NOMO-1 (cell line): ENCODE results near the gene SLC13A3.

Experiments
- DNase-seq, 2 experiments: peaks; one replicate each; lab custom pipeline; 2025; ENCODE audit not compliant: unreplicated experiment in 2 of 2; lab: John Stamatoyannopoulos, UW

The SLC13A3 gene

DNA sequence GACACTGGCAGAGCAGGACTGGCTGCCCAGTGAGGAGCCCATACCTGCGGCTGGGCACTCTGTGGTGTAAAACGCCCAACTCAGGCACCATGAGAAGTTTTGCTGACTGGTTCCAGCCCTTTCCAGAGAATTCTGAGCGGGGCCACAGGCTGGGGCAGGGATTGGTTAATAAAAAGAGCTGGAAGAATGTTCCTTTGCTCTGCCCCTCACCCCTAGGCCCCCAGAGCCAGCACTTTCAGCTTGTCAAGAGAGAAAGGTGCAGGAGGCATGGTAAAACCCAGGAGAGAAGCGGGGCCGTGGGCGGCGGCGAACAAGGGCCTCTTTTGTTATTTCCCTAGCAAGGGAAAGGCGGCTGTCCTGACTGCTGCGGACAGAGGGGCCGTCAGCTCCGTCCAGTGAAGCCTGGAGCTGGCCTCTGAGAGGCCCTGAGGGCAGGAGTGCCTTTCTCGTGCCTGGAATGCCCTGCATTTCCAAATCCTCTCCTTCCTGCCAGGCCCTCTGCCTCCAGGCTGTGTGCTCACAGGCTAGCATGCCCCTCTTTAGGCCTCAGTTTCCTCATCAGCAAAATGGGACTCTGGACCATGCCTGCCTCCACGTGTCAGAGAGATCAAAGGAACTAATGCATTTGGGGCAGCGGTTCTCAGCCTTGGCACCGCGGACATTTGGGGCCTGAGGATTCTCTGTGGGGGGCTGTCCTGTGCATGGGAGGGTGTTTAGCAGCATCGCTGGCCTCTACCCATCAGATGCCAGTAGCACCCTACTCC is 12.9 kb downstream of the SLC13A3 start:
- no peak for DNase-seq

DNA sequence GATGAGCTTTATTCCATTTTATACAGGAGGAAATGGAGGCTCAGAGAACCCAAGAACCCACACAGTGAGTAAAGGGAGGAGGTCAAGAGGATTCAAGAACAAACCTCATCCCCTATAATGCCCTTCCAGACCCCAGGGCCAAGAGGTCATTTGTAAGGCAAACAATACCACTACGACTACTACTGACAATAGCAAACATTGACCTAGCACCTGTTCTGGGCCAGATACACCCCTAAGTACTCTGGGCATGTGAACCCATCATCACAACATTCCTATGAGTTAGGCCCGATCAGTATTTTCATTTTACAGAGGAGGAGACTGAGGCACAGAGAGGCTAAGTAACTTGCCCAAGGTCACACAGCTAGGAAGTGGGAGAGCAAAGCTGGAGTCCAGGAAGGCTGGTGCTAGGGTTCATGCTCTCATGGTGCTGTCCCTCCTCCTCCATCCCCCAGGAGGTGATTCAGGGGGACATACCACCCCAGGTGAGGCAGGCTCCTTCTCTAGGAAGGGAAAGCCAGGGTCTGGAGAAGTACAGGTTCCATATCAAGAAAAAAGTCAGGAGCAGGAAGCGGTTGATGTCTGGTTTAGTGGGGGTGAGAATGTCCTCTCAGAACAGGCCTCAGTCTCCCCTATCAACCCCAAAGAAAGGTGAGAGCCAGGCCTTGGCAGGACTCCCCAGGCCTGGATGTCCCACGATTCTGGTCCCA is 13.7 kb downstream of the SLC13A3 start:
- DNase-seq: no peak

DNA sequence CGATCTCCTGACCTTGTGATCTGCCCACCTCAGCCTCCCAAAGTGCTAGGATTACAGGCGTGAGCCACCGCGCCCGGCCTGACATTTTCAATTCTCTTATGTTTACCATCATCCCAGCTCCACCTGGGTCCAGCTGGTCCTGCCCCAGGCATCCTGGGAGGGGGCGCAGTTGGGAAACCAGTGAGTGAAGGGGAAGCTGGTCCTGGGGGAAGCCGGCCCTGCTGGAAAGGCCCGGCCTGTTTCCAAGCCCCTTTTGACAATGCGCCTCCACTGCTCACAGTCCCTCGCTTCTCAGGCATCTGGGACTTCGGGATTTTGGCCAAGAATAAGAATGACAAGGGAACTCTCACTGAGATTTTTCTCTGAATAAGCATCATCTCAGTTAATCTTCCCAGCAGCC is 14.2 kb downstream of the SLC13A3 start:
- no peak for DNase-seq

DNA sequence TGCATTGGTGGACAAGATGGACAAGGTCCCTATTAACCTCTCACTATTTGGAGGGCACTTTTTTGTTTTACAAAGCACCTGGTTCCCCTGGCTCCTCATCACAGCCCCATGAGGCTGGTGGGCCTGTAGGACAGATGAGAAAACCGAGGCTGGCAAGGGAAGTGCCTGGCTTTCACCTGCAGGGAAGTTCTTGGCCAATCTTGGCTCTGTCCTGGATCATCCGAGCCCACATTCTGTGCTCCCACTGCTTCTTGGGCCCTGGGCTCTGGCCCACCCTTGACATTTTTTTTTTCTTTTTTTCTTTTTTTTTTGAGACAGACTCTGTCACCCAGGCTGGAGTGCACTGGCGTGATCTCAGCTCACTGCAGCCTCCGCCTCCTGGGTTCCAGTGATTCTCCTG is 14.7 kb downstream of the SLC13A3 start:
- DNase-seq: no peak

DNA sequence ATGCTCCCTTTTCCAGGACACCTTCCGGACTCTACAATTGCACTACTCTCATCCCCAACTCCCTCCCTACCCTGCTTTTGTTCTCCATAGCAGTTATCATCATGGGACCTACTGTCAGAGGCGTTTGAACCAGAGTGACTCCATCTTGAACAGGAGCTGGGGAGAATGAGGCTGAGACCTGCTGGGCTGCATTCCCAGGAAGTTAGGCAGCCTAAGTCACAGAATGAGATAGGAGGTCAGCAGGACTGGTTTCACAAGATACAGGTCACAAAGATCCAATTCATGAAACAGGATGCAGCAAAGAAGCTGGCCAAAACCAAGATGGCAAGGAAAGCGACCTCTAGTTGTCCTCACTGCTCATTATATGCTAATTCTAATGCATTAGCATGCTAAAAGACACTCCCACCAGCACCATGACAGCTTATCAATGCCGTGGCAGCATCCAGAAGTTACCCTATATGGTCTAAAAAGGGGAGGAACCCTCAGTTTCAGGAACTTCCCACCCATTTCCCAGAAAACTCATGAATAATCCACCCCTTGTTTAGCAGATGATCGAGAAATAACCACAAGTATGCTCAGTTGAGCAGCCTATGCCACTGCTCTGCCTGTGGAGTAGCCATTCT is 15.6 kb downstream of the SLC13A3 start:
- DNase-seq: no peak

DNA sequence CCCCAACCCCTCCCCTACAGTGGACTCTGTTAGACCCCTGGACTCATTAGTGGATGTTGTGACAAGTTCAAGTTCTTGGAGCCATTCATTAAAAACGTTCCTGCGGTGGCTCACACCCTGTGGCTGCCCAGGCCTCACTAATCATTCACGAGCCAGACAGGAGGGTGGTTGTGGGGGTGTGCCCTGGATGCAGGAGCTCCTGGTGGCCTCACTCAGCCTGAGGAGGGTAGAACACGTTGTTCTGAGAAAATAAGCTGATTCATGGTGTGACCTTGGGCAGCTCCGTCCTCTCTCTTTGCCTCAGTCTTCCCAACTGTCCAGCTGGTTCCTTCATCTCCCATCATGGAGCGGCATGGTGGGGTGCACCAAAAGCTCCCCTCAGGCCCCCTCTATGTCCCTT is 16.7 kb downstream of the SLC13A3 start:
- no peak for DNase-seq

DNA sequence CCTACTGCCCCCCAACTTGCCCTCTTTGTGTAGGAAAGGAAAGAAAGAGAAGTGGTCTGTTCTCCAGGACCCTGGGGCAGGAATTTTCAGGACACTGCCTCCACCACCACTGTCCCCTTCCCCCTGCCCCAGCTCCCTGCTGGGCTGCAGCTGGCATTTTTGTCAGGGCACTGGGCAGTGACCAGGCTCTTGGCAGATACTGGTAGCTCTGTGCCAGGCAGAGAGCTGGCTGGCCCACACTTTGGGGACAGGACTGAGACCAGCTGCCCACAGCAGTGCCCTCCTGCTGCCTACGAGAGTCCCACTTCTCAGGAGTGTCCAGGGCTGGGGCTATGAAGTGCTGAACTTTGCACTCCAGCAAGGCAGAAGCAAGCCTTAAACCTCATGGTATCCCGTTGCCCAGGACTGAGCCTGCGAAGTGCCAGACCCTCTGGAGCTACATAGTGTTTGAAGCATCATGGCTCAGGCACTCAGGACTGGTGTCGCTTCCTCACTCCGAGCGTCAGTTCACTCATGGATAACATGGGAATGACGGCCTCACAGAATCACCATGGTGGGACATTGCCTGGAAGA is 19.3 kb downstream of the SLC13A3 start:
- DNase-seq: no peak

DNA sequence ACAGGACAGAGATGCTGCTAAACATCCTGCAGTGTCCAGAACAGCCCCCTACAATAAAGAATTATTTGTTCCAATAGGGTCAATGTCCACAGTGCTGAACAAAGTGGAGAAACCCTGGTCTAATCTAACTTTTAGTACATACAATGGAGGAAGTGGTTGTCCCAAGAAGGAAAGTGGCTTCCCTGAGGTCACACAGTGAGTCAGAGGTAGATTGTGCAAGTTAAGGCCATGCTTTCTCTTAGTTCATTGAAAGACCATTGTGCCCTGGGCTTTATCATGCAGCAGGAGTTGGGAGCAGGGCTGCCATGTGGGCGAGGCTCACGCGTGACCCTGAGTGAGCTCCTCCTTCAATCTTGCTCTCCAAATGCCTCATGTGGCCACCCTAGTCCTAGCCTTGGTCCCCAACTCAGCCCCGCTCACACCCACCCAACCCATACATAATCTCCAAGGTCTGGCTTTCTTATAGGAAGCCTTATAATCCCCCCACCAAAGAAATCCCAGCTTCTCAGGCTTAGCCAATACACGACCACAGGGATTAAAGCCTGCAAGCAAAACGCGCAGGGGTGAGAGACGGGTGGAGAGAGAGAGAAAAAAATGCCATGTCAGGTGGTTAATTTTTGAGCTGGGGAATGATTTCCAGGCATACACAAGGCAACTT is 19.9 kb downstream of the SLC13A3 start:
- DNase-seq: peak; percentile 88 to 98

DNA sequence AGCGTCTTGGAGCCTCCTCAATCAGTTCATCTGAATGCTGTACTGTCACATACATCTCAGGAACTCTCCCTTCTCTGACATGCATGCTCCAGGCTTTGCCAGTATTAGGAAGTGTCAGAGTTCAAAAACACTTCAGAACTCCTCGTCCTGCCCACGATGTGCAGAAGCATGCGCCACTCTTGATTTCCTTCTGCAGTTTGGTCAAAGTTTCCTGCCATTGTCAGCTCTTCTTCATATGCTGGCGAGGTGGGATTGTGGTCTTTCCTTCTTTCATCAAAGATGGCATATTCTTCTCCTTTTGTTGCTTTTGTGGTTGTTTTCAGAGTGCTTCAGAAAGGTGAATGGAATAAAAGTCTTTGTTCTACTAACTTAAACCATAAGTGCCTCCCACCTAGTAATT is 21.0 kb downstream of the SLC13A3 start:
- no peak for DNase-seq

DNA sequence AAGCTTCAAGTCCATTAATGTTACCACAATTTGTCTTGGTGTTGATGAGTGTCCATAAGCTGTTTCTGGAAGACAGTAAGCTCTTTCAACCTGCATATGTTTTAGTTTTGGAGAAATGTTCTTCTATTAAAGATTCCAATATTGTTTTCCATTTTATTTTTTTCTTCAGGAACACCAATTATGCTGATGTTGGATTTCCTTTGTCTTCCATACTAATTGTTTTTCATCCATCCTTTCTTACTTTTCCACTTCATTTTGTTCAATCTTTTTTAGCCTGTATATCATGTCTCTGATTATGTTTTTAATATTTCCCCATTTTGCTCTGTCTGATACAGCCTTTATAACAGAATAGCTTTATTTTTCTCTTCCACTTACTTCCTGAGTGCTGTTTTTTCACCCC is 21.9 kb downstream of the SLC13A3 start:
- no peak for DNase-seq

DNA sequence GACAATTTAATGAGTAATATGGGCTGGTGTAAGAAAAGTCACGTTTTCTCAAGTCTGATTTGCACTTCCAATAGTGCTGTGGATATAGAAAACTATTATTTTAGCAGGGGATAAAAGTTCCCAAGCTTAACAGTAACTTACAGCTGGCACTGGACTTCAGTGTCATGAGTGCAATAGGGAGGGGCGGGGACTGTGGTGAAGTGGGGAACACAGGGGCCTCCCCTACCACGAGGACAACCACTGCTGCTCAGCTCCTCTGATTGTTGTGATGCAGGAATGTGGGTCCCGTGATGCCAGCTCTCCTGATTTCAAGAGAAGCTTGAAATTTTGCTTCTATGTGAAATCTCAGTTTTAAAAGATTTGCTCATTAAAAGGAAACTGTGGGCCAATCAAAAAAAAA is 24.0 kb downstream of the SLC13A3 start:
- no peak for DNase-seq

DNA sequence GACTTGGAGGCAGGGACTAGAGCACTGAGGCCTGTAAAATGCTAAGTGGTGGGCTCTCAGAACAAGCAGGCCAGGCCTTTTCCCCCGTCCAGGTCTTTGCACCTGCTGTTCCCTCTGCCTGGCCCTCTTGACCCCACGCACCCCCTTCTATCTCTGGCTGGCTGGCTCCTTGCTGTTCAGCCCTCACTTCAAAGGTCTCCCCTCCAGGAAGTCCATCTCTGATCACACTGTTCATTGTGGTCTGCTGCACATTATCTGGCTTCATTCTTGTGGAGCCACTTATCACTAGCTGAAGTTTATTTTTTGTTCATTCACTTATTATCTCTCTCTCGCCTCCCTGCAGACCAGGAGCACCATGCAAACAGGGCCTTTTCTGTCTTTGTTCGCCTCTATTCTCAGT is 24.5 kb downstream of the SLC13A3 start:
- DNase-seq: no peak

DNA sequence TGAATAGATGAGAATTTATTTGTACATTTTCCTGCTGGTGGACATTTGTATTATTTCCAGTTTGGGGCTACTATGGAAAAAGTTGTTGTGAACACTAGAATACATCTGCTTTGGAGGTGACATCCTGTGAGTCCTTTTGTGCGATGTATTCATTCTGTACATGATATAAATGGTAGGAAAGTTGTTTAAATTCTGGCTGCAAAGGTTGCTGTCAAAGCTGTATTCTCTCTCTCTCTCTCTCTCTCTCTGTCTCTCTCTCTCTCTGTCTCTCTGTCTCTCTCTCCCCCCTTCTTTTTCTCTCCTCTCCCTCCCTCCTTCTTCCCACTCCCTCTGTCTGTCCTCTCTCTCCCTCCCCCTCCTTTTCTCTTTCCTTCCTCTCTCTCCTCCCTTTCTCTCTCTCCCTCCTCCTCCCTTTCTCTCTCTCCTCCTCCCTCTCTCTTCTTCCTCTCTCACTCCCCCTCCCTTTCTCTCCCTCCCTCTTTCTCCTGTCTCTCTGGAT is 25.3 kb downstream of the SLC13A3 start:
- no peak for DNase-seq

DNA sequence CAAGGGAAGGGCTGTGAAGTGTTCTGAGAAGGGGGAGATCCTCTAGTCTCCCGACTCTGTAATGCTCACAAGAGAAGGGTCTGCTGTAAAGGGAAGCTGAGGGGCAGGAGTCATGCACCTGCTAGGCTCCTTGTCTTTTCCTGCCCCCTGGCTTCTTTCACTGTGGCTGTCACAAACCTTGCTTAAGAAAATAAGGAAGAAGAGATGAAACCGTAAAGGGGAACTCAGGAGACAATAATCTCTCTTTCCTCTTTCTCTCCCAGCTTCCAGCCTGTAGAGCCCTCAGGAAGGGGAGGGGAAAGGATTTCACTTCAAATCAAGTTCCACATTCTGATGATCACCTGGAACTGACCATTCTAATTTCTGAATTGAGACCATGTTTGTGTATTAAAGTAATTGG is 26.3 kb downstream of the SLC13A3 start:
- DNase-seq: peak; percentile 35 to 77

DNA sequence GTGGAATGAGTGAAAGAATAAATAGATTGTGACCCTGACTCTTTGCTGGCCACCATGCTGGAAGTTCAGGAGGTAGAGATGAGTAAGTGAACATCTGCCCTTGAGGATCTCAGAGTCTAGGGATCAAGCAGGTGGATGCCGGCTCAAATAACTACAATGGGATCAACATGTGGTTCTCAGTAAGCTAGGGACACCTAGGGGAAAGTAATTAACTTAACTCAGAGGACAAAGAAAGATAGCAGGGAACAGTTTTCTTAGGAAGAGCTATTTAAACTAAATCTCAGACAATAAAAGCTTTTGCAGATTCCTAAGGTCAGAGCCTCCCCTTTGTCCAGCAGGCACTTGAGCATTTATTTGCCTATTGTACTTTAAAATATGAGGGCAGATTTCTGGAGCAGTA is 29.1 kb downstream of the SLC13A3 start:
- DNase-seq: no peak

DNA sequence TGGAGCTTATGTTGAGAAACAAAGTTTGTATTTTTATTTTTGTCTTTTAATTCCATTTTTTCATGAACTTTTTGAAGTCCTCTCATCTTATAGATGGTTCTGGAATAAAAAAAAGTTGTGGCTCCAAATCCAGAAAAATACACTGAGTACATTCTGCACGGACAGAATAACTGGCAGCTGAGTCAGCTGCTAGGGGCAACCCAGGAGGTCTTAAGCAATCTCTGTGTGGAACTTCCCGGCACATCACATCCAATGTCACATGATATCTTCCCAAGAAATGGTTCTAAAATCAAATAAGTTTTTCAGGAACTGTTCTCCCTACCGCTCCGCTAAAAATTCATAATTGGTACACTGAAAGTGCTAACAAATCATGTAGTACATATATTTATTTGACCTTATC is 29.8 kb downstream of the SLC13A3 start:
- DNase-seq: no peak

DNA sequence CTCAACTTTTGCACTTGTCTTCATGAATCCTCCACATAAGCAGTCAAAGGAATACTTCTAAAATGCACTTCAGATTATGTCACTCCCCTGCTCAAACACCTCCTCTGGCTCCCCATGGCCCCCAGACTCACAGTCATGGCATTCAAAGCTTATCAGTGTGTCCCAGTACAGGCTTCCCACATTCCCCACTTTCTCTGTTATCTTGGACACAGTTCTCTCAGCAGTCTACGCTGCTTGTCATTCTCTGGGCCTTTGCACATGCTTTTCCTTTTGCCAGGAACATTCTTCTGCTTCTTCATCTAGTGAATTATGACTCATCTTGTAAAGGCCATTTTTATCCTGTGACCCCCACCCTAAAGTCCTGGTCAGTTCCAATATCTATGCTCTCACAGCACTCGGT is 31.8 kb downstream of the SLC13A3 start:
- no peak for DNase-seq

DNA sequence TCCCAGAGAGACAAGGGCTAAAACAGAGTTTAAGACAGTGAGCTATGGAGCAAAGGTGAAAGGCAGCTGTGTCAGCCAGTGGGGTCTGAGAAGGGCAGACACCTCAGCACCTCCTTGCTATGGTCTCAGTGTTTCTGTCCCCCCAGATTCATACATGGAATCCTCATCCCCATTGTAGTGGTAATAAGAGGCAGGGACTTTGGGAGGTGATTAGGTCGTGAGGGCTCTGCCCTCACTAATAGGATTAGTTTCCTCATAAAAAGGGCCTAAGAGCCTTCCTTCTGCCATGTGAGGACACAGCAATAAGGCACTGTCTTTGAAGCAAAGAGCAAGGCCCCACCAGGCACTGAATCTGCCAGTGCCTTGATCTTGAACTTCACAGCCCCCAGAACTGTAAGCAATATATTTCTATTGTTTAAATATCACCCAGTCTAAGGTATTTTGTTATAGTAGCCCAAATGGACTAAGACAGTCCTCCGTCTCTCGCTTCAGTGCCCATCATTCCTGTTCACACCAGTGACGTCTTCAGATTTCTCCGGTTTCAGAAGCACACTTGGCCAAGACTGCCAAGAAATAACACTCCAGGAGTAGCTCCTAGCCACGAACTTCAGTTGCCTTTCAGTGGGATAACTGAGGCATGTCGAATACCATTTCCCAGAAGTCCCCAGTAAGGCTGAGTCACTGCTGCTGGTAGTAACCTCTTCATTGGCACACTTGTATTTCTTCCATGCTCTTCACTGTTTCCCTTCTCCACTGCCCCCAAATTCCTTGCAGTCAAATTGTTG is 32.8 kb downstream of the SLC13A3 start:
- DNase-seq: no peak

DNA sequence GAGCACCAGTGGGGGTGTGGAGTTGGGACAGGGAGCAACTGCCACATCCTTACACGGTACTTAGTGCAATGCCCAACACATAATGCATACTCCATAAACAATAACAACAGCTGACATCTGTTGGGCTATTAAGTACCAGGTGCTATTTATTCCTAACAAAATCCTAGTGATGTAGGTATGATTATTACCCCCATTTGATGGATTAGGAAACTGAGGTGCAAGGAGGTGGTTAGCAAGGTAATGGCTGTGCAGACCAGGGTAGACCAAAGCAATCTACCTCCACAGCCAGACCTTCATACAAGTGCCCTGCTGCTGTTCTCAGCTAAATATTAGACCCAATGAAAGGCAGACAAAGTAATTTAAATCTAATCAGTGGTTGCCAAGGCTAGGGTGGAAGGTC is 36.8 kb downstream of the SLC13A3 start:
- no peak for DNase-seq

DNA sequence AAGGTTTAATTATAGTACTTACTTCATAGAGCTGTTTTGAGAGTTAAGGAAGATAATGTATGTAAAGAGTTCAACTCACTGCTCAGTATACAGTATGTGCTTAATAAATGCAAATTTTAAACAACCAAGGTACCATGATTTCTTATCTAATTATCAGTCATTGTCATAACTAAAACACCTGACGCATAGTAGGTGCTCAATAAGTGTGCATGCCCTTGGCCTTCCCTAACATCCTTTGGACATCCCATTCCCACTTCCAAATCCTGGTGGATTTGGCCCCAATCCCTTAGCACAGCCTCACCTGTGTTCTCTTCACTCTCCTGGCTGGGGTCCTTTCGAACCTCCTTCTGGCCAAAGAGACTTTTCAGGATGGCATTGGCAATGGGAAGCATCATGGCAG is 41.1 kb downstream of the SLC13A3 start:
- DNase-seq: no peak
